ENCODE data around the gene RRBP1.

RRBP1 gene

DNA sequence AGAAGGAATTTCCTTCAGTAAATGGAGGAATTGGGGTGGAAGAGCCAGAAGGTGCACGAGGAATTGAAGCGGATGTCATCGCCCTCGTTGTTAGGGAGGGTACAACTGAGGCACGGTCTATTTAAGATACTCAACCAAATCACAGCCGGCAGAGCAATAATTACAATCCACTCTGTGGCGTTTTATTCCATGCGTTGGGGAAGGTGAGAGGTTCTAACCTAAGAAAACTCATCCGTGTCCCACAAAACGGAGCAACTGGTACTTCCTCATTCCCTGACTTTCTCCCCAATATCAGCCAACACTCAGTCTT, 802 bp upstream of the RRBP1 start:
- TF ChIP-seq, protein P1, sequence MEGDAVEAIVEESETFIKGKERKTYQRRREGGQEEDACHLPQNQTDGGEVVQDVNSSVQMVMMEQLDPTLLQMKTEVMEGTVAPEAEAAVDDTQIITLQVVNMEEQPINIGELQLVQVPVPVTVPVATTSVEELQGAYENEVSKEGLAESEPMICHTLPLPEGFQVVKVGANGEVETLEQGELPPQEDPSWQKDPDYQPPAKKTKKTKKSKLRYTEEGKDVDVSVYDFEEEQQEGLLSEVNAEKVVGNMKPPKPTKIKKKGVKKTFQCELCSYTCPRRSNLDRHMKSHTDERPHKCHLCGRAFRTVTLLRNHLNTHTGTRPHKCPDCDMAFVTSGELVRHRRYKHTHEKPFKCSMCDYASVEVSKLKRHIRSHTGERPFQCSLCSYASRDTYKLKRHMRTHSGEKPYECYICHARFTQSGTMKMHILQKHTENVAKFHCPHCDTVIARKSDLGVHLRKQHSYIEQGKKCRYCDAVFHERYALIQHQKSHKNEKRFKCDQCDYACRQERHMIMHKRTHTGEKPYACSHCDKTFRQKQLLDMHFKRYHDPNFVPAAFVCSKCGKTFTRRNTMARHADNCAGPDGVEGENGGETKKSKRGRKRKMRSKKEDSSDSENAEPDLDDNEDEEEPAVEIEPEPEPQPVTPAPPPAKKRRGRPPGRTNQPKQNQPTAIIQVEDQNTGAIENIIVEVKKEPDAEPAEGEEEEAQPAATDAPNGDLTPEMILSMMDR (IDR thresholded peaks at IDR 0.05; ENCODE audit: unreplicated experiment in 3 of 3), result peak in 1 of 3 experiments; percentile 4
- Mint-ChIP-seq H3K4me1 (peaks cover 32% of the 10 kb centered on the region), H3K27me3 (ENCODE audit: low read depth) (peaks cover 9% of the 10 kb centered on the region), H3K4me3 (peak overlapping the region; percentile 80 to 84 (median 82)), H3K9me3 (peaks cover 11% of the 10 kb centered on the region), H3K36me3 (ENCODE audit: low read depth) (peaks cover 9% of the 10 kb centered on the region), H3K27ac (peak overlapping the region; percentile 67 to 86 (median 76))

DNA sequence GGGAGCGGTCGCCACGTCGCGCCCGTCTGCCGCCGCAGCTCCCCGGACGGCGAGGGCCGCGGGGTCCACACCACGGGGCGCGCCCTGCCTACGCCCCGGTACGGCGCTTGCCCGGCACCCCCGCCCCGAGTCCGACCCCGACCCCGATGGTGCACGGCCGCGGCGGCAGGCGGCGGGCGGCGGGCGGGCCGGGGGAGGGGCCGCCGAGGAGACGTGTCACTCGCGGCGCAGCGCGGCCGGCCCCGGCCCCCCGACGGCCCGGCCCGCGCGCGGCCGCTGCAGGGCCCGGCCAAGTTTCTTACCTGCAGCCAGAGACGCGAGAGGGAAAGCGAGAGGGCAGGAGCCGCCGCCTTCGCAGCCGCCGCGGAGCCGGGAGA, 328 bp downstream of the RRBP1 start:
- H3K36me3 Mint-ChIP-seq (ENCODE audit: low read depth), result peaks cover 12% of the 10 kb centered on the region
- H3K9me3 Mint-ChIP-seq, result no peaks in the 10 kb centered on the region
- peak overlapping the region; percentile 82 to 89 (median 84) for H3K4me3 Mint-ChIP-seq
- H3K27me3 Mint-ChIP-seq (ENCODE audit: low read depth), result peaks cover 4% of the 10 kb centered on the region
- H3K4me1 Mint-ChIP-seq, result peaks cover 32% of the 10 kb centered on the region
- peak overlapping the region in 2 of 3 experiments; percentile 67 to 89 for H3K27ac Mint-ChIP-seq
- TF ChIP-seq, protein P1 (IDR thresholded peaks at IDR 0.05; ENCODE audit: unreplicated experiment in 3 of 3), result no peak

DNA sequence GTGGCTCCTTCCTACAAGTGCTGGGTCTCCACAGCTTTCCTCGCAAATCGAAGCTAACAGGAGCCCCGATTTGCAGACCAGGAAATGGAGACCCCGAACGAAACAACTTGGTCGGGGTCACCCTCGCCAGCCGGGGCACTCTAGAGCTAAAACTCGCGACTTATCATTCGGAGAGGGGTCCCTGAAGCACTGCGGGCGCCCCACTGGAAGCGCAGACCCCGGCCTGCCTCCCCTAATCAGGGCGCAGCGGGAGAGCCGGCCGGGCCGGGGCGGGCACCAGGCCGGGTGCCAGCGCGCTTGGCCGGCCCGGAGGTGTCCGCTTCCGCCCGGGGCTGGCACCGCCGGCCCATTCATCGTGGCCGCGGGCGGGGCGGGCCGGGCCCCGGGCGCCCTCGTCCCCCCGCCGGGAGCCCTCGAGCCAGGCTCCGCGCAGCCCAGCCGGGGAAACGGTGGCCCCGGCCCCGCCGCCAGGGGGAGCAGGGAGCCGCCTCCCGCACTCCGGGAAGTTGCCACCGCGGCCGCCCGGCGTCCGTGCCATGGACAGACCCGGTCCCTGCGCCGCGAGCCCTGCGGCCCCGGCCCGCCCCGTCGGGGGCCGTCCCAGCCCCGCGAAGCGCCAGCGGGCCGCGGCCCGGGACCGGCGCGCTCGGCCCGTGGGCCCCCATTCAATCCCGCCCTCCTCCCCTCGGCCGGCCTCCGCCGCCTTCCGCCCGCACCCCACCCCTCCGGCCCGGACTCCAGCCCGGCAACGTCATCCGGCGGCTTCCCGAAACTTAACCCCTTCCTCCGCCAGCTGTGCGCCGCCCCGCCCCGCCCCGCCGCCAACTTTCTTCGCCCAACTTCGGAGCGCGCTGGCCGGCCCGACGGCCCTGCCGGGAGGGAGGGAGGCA, 961 bp downstream of the RRBP1 start:
- Mint-ChIP-seq H3K4me3 (peak overlapping the region; percentile 89 to 95 (median 94)), H3K4me1 (peaks cover 35% of the 10 kb centered on the region), H3K27me3 (ENCODE audit: low read depth) (peaks cover 4% of the 10 kb centered on the region), H3K36me3 (ENCODE audit: low read depth) (peaks cover 17% of the 10 kb centered on the region), H3K27ac (peak overlapping the region; percentile 86 to 91 (median 88)), H3K9me3 (no peaks in the 10 kb centered on the region)
- TF ChIP-seq, protein P1 (IDR thresholded peaks at IDR 0.05; ENCODE audit: unreplicated experiment in 3 of 3), result peak; percentile 47 to 53 (median 50)

GRCh38 chr20:17679941-17680835, 1.9 kb downstream of the RRBP1 start:
- H3K4me3 Mint-ChIP-seq, result peak overlapping the region; percentile 89 to 95 (median 94)

DNA sequence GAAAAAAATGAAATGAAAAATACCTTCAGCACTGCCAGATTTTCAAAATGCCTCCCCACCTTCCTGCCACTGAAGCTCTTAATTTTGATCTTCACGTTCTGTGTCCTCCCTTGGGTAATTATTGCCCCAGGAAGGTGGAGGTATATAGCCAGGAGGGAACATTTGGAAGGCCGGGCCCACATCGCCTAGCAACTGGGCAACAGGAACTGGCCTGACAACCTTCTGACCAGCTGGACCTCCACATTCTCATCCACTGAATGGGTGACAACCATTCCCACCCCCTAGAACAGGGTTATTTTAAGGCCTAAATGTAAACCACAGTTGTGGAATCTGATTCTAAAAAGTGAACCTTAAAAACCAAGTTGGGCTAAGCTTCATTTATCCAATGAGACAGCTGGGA, 3.2 kb downstream of the RRBP1 start:
- peak overlapping the region in 1 of 3 experiments; percentile 95 for H3K4me3 Mint-ChIP-seq
- no peaks in the 10 kb centered on the region for H3K9me3 Mint-ChIP-seq
- no peak overlapping the region for H3K27ac Mint-ChIP-seq
- H3K27me3 Mint-ChIP-seq (ENCODE audit: low read depth), result no peaks in the 10 kb centered on the region
- H3K36me3 Mint-ChIP-seq (ENCODE audit: low read depth), result peaks cover 28% of the 10 kb centered on the region
- peaks cover 54% of the 10 kb centered on the region for H3K4me1 Mint-ChIP-seq
- TF ChIP-seq, protein P1 (IDR thresholded peaks at IDR 0.05; ENCODE audit: unreplicated experiment in 3 of 3), result no peak

More at GRCh38 chr20:17679941-17680835, 1.9 kb downstream of the RRBP1 start:
- Mint-ChIP-seq H3K4me1 (peaks cover 44% of the 10 kb centered on the region), H3K9me3 (no peaks in the 10 kb centered on the region), H3K27ac (peak overlapping the region; percentile 86 to 91 (median 88)), H3K27me3 (ENCODE audit: low read depth) (peaks cover 2% of the 10 kb centered on the region), H3K36me3 (ENCODE audit: low read depth) (peaks cover 23% of the 10 kb centered on the region)
- TF ChIP-seq, protein P1 (IDR thresholded peaks at IDR 0.05; ENCODE audit: unreplicated experiment in 3 of 3), result no peak
